ENCODE results near the gene ETS1. TPM values are rescaled to one million over a fixed set of nuclear protein-coding genes. Genes with fewer than 3 reads are reported as not detected.

ETS1 gene
- total RNA-seq, 2 donors from 2014 or later = 19.3 to 37.6 TPM

- Histone ChIP-seq H3K36me3 (no peaks in the 10 kb centered on the region), H3K9ac (ENCODE audit: low read depth in 2 of 2, low read length in 2 of 2) (no peak overlapping the region), H3K27me3 (no peaks in the 10 kb centered on the region), H3K27ac (no peak overlapping the region), H3K9me3 (no peaks in the 10 kb centered on the region), H3K4me3 (no peak overlapping the region), H3K4me1 (no peaks in the 10 kb centered on the region)
- DNase-seq = no peak
- TF ChIP-seq, protein P1, sequence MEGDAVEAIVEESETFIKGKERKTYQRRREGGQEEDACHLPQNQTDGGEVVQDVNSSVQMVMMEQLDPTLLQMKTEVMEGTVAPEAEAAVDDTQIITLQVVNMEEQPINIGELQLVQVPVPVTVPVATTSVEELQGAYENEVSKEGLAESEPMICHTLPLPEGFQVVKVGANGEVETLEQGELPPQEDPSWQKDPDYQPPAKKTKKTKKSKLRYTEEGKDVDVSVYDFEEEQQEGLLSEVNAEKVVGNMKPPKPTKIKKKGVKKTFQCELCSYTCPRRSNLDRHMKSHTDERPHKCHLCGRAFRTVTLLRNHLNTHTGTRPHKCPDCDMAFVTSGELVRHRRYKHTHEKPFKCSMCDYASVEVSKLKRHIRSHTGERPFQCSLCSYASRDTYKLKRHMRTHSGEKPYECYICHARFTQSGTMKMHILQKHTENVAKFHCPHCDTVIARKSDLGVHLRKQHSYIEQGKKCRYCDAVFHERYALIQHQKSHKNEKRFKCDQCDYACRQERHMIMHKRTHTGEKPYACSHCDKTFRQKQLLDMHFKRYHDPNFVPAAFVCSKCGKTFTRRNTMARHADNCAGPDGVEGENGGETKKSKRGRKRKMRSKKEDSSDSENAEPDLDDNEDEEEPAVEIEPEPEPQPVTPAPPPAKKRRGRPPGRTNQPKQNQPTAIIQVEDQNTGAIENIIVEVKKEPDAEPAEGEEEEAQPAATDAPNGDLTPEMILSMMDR (IDR thresholded peaks at IDR 0.05) = no peak
- intact Hi-C loops (cut with DNase I) = no loop called here
These were observed 3.2 kb upstream of the ETS1 start for GRCh38 chr11:128590587-128590986.

DNA sequence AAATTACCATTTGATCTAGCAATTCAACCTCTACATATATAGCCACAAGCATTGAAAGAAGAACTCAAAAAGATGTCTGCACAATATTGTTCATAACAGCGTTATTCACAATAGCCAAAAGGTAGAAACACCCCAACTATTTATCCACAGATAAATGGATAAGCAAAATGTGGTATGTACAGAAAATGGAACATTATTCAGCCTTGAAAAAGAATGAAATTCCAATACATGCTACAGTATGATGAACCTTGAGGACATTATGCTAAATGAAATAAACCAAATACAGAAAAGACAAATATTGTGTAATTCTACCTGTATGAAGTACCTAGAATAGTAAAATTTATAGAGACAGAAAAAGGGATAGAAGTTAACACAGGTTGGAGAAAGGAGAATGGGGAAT, 2.6 kb upstream of the ETS1 start:
- Histone ChIP-seq H3K9me3 (no peaks in the 10 kb centered on the region), H3K4me3 (no peak overlapping the region), H3K9ac (ENCODE audit: low read depth in 2 of 2, low read length in 2 of 2) (no peak overlapping the region), H3K27ac (no peak overlapping the region), H3K4me1 (no peaks in the 10 kb centered on the region), H3K36me3 (no peaks in the 10 kb centered on the region), H3K27me3 (no peaks in the 10 kb centered on the region)
- TF ChIP-seq, protein P1 (IDR thresholded peaks at IDR 0.05) = no peak
- intact Hi-C loops (cut with DNase I) = no loop called here
- DNase-seq = no peak

DNA sequence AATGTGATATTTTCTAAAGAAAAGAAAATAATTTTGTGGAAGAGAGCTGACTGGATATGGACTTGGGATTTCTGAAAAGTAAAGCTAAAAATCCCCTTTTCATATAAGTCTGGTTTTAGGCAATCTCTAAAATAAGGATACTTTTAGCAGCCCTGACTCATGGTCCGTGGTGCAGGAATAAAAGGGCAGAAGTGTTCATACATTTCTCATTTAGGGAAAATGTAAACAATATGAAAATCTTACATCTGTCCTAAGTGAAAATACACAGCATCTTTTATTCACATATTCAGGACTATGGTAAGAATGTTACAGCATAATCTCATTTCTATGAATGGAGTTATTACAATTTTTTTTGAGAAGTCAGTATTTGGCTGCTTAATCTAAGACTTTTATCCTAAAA, 735 bp upstream of the ETS1 start:
- H3K9ac ChIP-seq (ENCODE audit: low read depth in 2 of 2, low read length in 2 of 2) = no peak overlapping the region
- no peaks in the 10 kb centered on the region for H3K27me3 ChIP-seq
- TF ChIP-seq, protein P1 (IDR thresholded peaks at IDR 0.05) = no peak
- no peaks in the 10 kb centered on the region for H3K9me3 ChIP-seq
- no peaks in the 10 kb centered on the region for H3K36me3 ChIP-seq
- no peak for DNase-seq
- H3K4me3 ChIP-seq = no peak overlapping the region
- intact Hi-C loops (cut with DNase I) = no loop called here
- no peaks in the 10 kb centered on the region for H3K4me1 ChIP-seq
- H3K27ac ChIP-seq = no peak overlapping the region

DNA sequence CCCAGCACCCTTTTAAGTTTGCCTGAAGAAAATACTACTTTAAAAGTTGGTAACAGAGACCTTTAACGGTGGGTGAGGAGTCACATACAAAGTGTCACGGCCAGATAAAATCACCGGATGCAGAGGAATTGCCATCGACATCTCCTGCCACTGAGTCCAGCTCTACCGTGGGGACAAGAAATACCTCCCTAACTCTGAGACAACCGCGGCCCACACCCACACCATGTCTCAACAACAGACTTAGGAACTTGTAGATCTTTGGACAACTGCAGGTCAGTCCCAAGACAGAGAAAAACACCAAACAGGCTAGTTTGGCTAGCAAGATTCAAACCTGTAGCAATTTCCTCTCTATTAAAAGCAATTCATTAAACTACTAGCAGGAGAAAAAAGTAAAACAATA, 669 bp downstream of the ETS1 start:
- Histone ChIP-seq H3K9ac (ENCODE audit: low read depth in 2 of 2, low read length in 2 of 2) (no peak overlapping the region), H3K27ac (no peak overlapping the region), H3K9me3 (no peaks in the 10 kb centered on the region), H3K27me3 (no peaks in the 10 kb centered on the region), H3K36me3 (no peaks in the 10 kb centered on the region), H3K4me1 (no peaks in the 10 kb centered on the region), H3K4me3 (no peak overlapping the region)
- no peak for DNase-seq
- intact Hi-C loops (cut with DNase I) = no loop called here
- TF ChIP-seq, protein P1 (IDR thresholded peaks at IDR 0.05) = no peak

GRCh38 chr11:128585498-128586238, 1.7 kb downstream of the ETS1 start:
- DNase-seq = no peak
- H3K9me3 ChIP-seq = no peaks in the 10 kb centered on the region
- TF ChIP-seq, protein P1 (IDR thresholded peaks at IDR 0.05) = no peak
- H3K27me3 ChIP-seq = no peaks in the 10 kb centered on the region
- no peak overlapping the region for H3K27ac ChIP-seq
- H3K36me3 ChIP-seq = no peaks in the 10 kb centered on the region
- no peaks in the 10 kb centered on the region for H3K4me1 ChIP-seq
- intact Hi-C loops (cut with DNase I) = no loop called here
- H3K9ac ChIP-seq (ENCODE audit: low read depth in 2 of 2, low read length in 2 of 2) = no peak overlapping the region
- no peak overlapping the region for H3K4me3 ChIP-seq

All from colonic mucosa (tissue), 4 donors.